DND-41 (cell line): ENCODE measurements around the gene S100A7.

Source experiments
- CTCF ChIP-seq: IDR thresholded peaks from 2 replicates; pipeline ENCODE4 v1.5.1; 2012; ENCODE audit warnings: borderline replicate concordance, low read length, moderate library complexity, mild to moderate bottlenecking; ENCODE audit not compliant: poor library complexity, severe bottlenecking; ENCODE audit errors: extremely low read depth
- EZH2 ChIP-seq: IDR thresholded peaks from 3 replicates; pipeline ENCODE4 v1.6.1; 2012; ENCODE audit warnings: borderline replicate concordance, low read depth, mild to moderate bottlenecking, moderate library complexity, low read length, inconsistent platforms; ENCODE audit not compliant: severe bottlenecking

GRCh38 chr1:153506831-153507413, 46.5 kb upstream of the S100A7 start:
- TF ChIP-seq CTCF: no peak
- no peak for TF ChIP-seq EZH2
